Inflammatory macrophage treated with lipopolysaccharide for 4 hours (primary cell): ENCODE results near the gene NPW.

ENCODE experiments used
- DNase-seq: peaks from one replicate; pipeline ENCODE4 v3.0.0-alpha.2; 2020

NPW gene

GRCh38 chr16:2037115-2037514 is 17.5 kb downstream of the NPW start:
- no peak for DNase-seq

- no peak for DNase-seq
These were observed 18.2 kb downstream of the NPW start for GRCh38 chr16:2037647-2038381.

DNA sequence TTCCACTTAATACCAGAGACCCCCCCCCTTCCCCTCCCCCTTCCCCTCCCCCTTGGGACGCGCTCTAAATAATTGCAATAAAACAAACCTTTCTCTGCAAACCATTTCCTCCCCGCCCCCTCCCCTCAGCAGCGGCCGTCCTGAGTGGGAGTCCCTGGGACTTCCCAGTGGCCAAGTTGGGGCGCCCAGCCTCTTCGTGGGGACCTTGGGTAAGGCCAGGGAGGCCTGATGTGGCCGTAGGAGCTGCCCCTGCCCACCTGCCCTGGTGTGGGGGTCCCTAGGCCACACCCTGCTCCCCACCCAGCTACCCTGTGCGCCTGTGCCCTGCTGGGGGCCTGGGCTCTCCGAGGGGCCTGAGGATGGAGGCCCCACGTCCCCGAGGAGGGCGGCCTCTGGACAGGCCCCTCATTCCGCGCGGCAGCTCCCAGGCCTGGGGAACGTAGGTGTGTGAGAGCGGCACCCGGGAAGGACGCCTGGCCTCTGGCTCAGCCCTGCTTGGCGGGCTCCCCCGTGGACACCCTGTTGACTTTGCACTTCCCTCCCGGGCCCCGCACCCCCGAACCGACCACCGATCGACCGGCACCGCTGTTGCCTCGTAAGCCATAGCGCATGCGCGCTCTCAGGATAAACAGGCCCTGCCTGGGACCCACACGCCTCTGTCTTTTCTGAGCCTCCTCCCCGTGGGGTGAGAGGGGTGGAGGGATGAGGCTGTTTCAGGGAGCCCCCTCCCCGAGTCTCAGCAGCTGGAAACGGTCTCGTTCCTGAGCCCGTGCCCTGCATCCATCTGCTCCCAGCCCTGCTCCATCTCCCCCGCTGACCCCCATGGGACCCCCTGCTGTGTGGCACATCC is 19.0 kb downstream of the NPW start:
- no peak for DNase-seq

DNA sequence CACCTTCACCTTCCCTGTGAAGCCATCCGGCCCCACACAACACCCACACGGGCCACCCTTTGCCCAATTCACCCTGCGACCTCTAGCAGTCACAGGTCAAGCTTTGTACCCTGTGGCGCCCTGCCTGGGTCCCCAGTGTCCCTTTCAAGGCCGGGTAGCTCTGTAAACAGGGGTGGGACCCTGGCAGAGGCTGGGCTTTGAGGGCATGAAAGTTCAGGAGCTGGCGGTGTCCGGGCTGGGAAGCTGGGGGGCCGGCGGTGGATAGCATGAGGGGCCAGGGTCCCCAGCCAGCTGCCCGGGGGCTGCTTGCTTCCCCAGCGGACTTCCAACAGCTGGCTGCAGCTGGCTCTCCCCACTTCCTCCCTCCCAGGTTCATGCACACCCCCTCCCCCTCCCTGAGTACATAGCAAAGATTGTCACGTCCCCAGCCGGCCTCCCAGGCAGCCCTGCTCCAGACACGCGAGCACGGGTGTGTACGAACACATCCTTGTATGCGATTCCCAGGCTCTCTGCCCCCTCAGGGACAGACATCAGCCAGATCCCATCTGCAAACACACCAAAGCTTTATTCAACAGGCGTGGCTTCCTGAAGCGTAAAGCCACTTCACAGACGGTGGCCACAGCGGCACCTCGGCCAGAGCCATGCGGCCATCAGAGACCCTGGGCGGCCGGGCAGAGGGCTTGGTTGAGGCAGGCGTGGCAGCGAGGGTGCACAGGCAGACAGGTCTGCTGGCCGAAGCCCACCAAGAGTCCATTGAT is 19.9 kb downstream of the NPW start:
- no peak for DNase-seq

DNA sequence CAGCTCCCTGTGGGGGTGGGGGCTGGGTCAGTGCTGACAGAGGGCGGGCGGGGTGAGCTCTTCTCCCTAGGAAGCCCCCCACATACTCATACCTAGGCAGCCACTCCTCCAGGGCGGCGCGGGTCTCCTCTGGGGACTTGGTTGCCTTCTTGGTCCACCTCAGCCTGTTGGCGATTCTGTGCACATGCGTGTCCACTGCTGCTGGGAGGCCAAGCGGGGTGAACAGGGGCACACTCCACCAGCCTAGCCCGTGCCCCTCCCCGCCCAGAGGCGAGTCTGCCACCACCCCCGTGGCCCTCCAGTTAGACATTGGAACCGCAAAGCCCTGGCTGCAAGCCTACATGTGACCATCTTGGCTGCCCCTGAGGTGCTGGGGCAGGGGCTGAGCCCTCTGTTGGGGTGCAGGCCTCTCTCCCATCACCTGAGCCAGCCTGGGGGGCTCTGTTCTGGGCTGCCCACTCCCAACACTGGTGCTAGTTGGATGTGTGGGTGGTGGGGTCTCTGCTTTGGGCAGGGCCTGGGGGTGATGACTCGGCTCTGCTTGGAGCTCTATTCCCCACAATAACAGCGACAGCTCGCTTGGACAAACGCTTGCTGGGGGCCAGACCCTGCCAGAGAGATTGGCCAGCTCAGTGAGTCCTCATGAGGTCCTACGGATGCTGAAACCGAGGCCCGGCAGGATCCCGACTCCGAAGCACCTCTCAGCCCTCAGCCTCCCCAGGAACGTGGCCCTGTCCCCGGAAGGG is 20.6 kb downstream of the NPW start:
- DNase-seq: no peak

DNA sequence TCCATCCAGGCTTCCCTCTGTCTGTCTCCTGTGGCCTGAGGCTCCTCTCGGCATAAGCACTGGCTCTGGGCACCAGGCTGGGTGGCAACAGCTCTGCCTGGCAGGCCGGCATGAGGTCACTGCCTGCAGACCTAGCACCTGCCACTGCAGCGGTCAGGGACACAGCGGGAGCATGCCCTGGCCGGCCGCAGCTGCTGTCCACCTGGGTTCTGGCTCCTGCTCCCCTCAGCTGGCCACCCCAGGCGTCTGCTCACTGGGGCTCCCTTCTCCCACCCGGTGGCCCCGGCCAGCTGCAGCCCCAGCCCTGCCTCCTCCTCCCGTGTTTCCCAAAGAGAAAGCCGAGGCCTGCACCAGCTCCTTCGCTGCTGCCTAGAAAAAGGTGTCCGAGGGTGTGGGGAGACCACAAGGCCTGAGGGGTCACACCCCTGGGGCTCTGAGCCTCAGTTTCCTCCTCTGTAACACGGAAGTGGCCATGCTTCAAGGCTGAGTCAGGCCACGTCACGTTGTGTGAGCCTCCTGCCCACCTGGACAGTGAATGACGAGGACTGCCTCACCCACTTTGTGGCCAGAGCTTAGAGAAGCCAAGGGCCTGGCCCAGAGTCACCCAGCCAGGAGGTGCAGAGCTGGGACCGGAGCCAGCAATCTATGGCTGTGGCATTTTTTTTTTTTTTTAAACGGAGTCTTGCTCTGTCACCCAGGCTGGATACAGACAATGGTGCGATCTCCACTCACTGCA is 21.4 kb downstream of the NPW start:
- DNase-seq: no peak

- DNase-seq: no peak
These were observed 22.8 kb downstream of the NPW start for GRCh38 chr16:2042171-2042985.

- DNase-seq: peak; percentile 52
These were observed 23.5 kb downstream of the NPW start for GRCh38 chr16:2042986-2043666.

DNA sequence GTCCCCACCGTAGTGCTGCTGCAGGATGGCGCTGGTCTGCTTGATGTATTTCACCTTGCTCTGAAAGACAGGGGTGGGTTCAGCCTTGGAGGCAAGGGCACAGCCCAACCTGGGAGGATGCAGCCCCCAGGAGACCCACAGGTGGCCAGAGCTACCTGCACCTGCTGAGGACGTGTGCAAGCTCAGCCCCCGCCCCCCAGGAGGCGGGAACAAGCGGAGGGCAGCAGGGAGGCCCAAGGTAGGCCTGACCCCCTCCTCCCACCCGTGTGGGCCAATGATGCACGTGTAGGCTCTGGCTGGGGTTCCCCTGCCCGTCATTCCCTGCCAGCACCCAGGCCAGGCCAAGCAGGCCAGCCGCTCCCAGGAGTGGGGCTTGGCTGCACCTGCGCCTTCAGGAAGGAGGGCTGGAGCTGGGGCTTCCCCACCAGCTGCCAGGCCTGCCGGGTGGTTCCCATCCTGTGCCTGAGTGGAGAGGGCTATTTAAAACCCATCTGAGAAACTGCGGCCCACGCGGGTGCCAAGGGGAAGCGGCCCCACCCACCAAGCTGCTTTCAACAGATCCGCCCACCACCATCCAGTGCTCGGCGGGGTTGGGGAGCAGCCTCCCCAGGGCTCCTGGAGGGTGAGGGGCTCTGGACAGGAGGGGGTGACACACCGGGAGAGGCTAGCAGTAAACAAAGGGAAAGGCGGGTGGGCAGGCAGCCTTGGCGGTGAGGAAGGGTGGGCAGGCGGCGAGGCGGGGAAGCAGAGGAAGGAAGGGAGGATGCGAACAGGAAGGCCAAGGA is 24.3 kb downstream of the NPW start:
- peak; percentile 82 for DNase-seq

- DNase-seq: no peak
These were observed 25.0 kb downstream of the NPW start for GRCh38 chr16:2044541-2044940.

- DNase-seq: no peak
These were observed 26.6 kb downstream of the NPW start for GRCh38 chr16:2045965-2046892.

- no peak for DNase-seq
These were observed 27.3 kb downstream of the NPW start for GRCh38 chr16:2046893-2047329.

DNA sequence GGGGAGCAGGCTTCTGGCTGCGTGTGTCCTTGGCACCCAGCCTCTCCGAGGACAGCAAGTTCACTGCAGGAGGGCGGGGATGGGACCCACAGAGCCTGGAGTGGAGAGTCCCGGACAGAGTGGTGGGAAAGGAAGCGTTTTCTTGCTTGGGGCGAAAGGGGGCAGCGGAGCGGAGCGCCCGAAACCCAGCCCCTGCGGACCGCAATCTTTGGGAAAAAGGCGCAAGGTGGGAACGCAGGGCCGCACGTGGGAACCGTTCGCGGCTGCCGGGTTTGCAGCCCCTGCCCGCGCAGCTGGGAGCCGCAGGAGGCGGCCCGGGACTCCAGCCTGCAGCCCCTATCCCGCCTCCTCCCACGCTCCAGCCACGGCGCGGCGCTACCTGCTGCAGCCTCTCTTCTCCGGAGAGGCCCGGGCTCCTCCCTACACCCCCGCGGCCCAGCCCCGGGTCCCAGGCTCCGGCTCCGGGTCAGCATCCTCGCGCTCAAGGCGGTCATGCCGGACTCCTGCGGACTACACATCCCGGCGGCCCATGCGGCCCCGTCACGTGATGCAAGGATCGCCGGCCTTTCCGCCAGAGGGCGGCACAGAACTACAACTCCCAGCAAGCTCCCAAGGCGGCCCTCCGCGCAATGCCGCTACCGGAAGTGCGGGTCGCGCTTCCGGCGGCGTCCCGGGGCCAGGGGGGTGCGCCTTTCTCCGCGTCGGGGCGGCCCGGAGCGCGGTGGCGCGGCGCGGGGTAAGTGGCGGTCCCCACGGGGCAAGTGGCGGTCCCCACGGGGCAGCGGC is 27.9 kb downstream of the NPW start, which contains the start of the genes NTHL1 and TSC2:
Gene NTHL1, minus strand, starts transcription at position 505 of the 786 bp plus-strand sequence. Its CDS starts 11 bp downstream, at position 494.
Gene TSC2, plus strand, starts transcription at position 656 of the 786 bp plus-strand sequence. CDS start 631 bp downstream, outside the sequence.
- peak; percentile 96 for DNase-seq

GRCh38 chr16:2048116-2048543 is 28.5 kb downstream of the NPW start:
- no peak for DNase-seq

GRCh38 chr16:2053211-2053610 is 33.6 kb downstream of the NPW start:
- DNase-seq: no peak

DNA sequence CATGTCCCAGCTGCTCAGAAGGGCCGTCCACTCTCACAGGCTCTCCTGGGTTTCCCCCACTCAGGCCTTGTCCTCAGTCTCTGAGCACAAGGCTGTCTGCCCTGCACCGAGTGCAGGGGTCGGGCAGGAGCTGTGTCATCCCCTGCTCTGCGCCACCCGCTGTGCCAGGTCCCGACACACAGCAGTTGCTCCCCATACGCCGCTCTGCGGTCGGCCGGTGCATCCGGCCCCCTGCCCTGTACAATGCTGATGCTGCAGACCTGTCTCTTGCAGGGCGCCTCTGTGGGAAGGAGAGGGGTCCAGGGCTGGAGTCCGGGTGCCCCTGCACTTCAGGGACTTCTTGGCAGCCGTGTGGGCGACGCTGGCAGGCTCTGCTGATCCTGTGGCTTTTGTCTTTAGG is 34.3 kb downstream of the NPW start:
- no peak for DNase-seq

GRCh38 chr16:2054543-2055245 is 35.1 kb downstream of the NPW start:
- DNase-seq: no peak
